Mesenchymal stem cell (in vitro differentiated cells and primary cell): ENCODE data around the gene CPNE4.

ENCODE experiments used
- DNase-seq: peaks from one replicate; pipeline ENCODE4 v3.0.0-alpha.2; 2013
- H2AFZ ChIP-seq: one replicate; pipeline ENCODE4 v1.6.1; 2013; ENCODE audit warnings: low read depth, mild to moderate bottlenecking, control low read depth, inconsistent platforms, low read length, moderate library complexity
- H2AK5ac ChIP-seq: 2 replicates; pipeline ENCODE4 v1.6.1; 2013; ENCODE audit warnings: low read length, moderate library complexity, mild to moderate bottlenecking, inconsistent platforms; ENCODE audit not compliant: severe bottlenecking
- H2BK120ac ChIP-seq: one replicate; pipeline ENCODE4 v1.6.1; 2013; ENCODE audit warnings: low read depth, mild to moderate bottlenecking, inconsistent platforms, low read length, moderate library complexity
- H2BK12ac ChIP-seq, 2 experiments: one replicate each; pipeline ENCODE4 v1.6.1; 2013; ENCODE audit warnings: inconsistent platforms in 2 of 2, low read length in 2 of 2, mild to moderate bottlenecking in 2 of 2, moderate library complexity in 2 of 2, control low read depth in 1 of 2
- H2BK15ac ChIP-seq: one replicate; pipeline ENCODE4 v1.6.1; 2013; ENCODE audit warnings: mild to moderate bottlenecking, low read depth, inconsistent platforms; ENCODE audit not compliant: poor library complexity, severe bottlenecking
- H2BK5ac ChIP-seq: 2 replicates; pipeline ENCODE4 v1.6.1; 2013; ENCODE audit warnings: low read depth, mild to moderate bottlenecking, low read length, control low read depth, inconsistent platforms; ENCODE audit not compliant: poor library complexity, severe bottlenecking
- H3K14ac ChIP-seq, 2 experiments: one replicate each; pipeline ENCODE4 v1.6.1; 2013; ENCODE audit warnings: inconsistent platforms in 2 of 2, low read length in 2 of 2, control low read depth in 1 of 2, mild to moderate bottlenecking in 1 of 2, moderate library complexity in 1 of 2
- H3K18ac ChIP-seq, 2 experiments: one replicate each; pipeline ENCODE4 v1.6.1; 2013; ENCODE audit warnings: inconsistent platforms in 2 of 2, low read length in 2 of 2, control low read depth in 1 of 2, low read depth in 1 of 2, mild to moderate bottlenecking in 1 of 2
- H3K23ac ChIP-seq, 2 experiments: one replicate each; pipeline ENCODE4 v1.6.1; 2013; ENCODE audit warnings: inconsistent platforms in 2 of 2, low read length in 2 of 2, mild to moderate bottlenecking in 2 of 2, moderate library complexity in 2 of 2, control low read depth in 1 of 2
- H3K27ac ChIP-seq: 2 replicates; pipeline ENCODE4 v1.5.1; 2013; ENCODE audit warnings: mild to moderate bottlenecking, moderate library complexity, low read length, control low read depth, inconsistent platforms; ENCODE audit not compliant: poor library complexity, severe bottlenecking
- H3K27me3 ChIP-seq, 2 experiments: 2 replicates each; pipeline versions ENCODE4 v1.6.1 to v1.7.0; 2013; ENCODE audit warnings: low read length in 2 of 2, mild to moderate bottlenecking in 2 of 2, moderate library complexity in 2 of 2, control low read depth in 1 of 2, inconsistent platforms in 1 of 2; ENCODE audit not compliant: control insufficient read depth in 1 of 2, insufficient read depth in 1 of 2
- H3K36me3 ChIP-seq, 2 experiments: 2 replicates each; pipeline versions ENCODE4 v1.6.1 to v1.7.0; 2013; ENCODE audit warnings: low read length in 2 of 2, control low read depth in 1 of 2, inconsistent platforms in 1 of 2, low read depth in 1 of 2, mild to moderate bottlenecking in 1 of 2; ENCODE audit not compliant: insufficient read depth in 2 of 2, control insufficient read depth in 1 of 2
- H3K4ac ChIP-seq, 2 experiments: one replicate each; pipeline ENCODE4 v1.6.1; 2013; ENCODE audit warnings: inconsistent platforms in 2 of 2, low read length in 2 of 2, mild to moderate bottlenecking in 2 of 2, moderate library complexity in 2 of 2, control low read depth in 1 of 2, low read depth in 1 of 2
- H3K4me1 ChIP-seq: 2 replicates; pipeline ENCODE4 v1.6.1; 2013; ENCODE audit warnings: low read depth, low read length, control low read depth; ENCODE audit not compliant: control insufficient read depth, insufficient read depth
- H3K4me2 ChIP-seq: 2 replicates; pipeline ENCODE4 v1.6.1; 2013; ENCODE audit warnings: low read length, mild to moderate bottlenecking, inconsistent platforms; ENCODE audit not compliant: poor library complexity, severe bottlenecking
- H3K4me3 ChIP-seq, 2 experiments: 2 replicates each; pipeline versions ENCODE4 v1.5.1 to v1.7.0; 2013; ENCODE audit warnings: low read length in 2 of 2, mild to moderate bottlenecking in 2 of 2, control low read depth in 1 of 2, low read depth in 1 of 2; ENCODE audit not compliant: insufficient read depth in 1 of 2
- H3K79me1 ChIP-seq: replicated peaks from 2 replicates; pipeline ENCODE4 v1.6.1; 2013; ENCODE audit warnings: mild to moderate bottlenecking, control low read depth, low read length, inconsistent platforms; ENCODE audit not compliant: poor library complexity, severe bottlenecking
- H3K9ac ChIP-seq: 2 replicates; pipeline ENCODE4 v1.7.0; 2013; ENCODE audit warnings: mild to moderate bottlenecking, low read length, moderate library complexity
- H3K9me3 ChIP-seq: 2 replicates; pipeline ENCODE4 v1.7.0; 2013; ENCODE audit warnings: mild to moderate bottlenecking, low read length; ENCODE audit not compliant: control insufficient read depth
- H4K8ac ChIP-seq: one replicate; pipeline ENCODE4 v1.6.1; 2013; ENCODE audit warnings: inconsistent platforms, mild to moderate bottlenecking, low read length, moderate library complexity
- H4K91ac ChIP-seq: one replicate; pipeline ENCODE4 v1.6.1; 2013; ENCODE audit warnings: mild to moderate bottlenecking, low read length, inconsistent platforms
- WGBS: methylation state at CpG from one replicate; pipeline ENCODE4 v1.1.7; 2013; ENCODE audit warnings: mixed read lengths; 5-methylcytosine and 5-hydroxymethylcytosine counted together

The CPNE4 gene

GRCh38 chr3:131608296-131608695 is 426.5 kb downstream of the CPNE4 start:
- no peak overlapping the region for H3K9ac ChIP-seq
- H3K4ac ChIP-seq, result no peak overlapping the region
- H4K8ac ChIP-seq, result no peak overlapping the region
- no peak overlapping the region for H2BK15ac ChIP-seq
- no peaks in the 10 kb centered on the region for H3K9me3 ChIP-seq
- no peak overlapping the region for H3K4me2 ChIP-seq
- H3K27me3 ChIP-seq, result no peaks in the 10 kb centered on the region
- no peak overlapping the region for H3K18ac ChIP-seq
- H2BK5ac ChIP-seq, result no peak overlapping the region
- no peaks in the 10 kb centered on the region for H3K36me3 ChIP-seq
- no peak overlapping the region for H2BK12ac ChIP-seq
- no peak overlapping the region for H3K14ac ChIP-seq
- no peak overlapping the region for H3K4me3 ChIP-seq
- H3K79me1 ChIP-seq, result no peaks in the 10 kb centered on the region
- 78% methylated on average over 1 of the region's 1 CpG for WGBS
- H4K91ac ChIP-seq, result no peak overlapping the region
- DNase-seq, result no peak
- no peak overlapping the region for H2AK5ac ChIP-seq
- H3K27ac ChIP-seq, result no peak overlapping the region
- H2BK120ac ChIP-seq, result no peak overlapping the region
- no peaks in the 10 kb centered on the region for H3K4me1 ChIP-seq
- no peak overlapping the region for H2AFZ ChIP-seq
- H3K23ac ChIP-seq, result no peak overlapping the region

- Histone ChIP-seq H3K18ac (no peak overlapping the region), H2AK5ac (no peak overlapping the region), H3K4ac (no peak overlapping the region), H3K4me3 (no peak overlapping the region), H3K27ac (no peak overlapping the region), H2BK15ac (no peak overlapping the region), H4K8ac (no peak overlapping the region), H3K27me3 (peaks cover 0 to 9% of the 10 kb centered on the region in 2 experiments), H2BK12ac (no peak overlapping the region), H3K79me1 (no peaks in the 10 kb centered on the region), H3K23ac (no peak overlapping the region), H3K4me2 (no peak overlapping the region), H2BK5ac (no peak overlapping the region), H3K36me3 (no peaks in the 10 kb centered on the region), H4K91ac (no peak overlapping the region), H3K9ac (no peak overlapping the region), H3K4me1 (no peaks in the 10 kb centered on the region), H2AFZ (no peak overlapping the region), H3K14ac (no peak overlapping the region), H2BK120ac (no peak overlapping the region), H3K9me3 (no peaks in the 10 kb centered on the region)
- DNase-seq, result no peak
- WGBS, result 79% methylated on average over 2 of the region's 2 CpGs
Measured at GRCh38 chr3:131605916-131606315, 428.9 kb downstream of the CPNE4 start.

GRCh38 chr3:131602011-131602779 is 432.6 kb downstream of the CPNE4 start:
- Histone ChIP-seq H3K79me1 (no peaks in the 10 kb centered on the region), H2BK120ac (no peak overlapping the region), H2AFZ (no peak overlapping the region), H3K14ac (no peak overlapping the region), H3K27me3 (peaks cover 3 to 9% of the 10 kb centered on the region in 2 experiments), H2AK5ac (no peak overlapping the region), H3K9me3 (no peaks in the 10 kb centered on the region), H2BK5ac (no peak overlapping the region), H3K36me3 (no peaks in the 10 kb centered on the region), H4K91ac (no peak overlapping the region), H3K4me3 (no peak overlapping the region), H3K23ac (no peak overlapping the region), H3K18ac (no peak overlapping the region), H4K8ac (no peak overlapping the region), H3K4me2 (no peak overlapping the region), H3K4me1 (no peaks in the 10 kb centered on the region), H2BK15ac (no peak overlapping the region), H3K9ac (no peak overlapping the region), H3K4ac (no peak overlapping the region), H3K27ac (no peak overlapping the region), H2BK12ac (no peak overlapping the region)
- DNase-seq, result no peak

- Histone ChIP-seq H3K9me3 (no peaks in the 10 kb centered on the region), H4K91ac (no peak overlapping the region), H3K4me1 (no peaks in the 10 kb centered on the region), H3K27me3 (peaks cover 3 to 9% of the 10 kb centered on the region in 2 experiments), H3K23ac (no peak overlapping the region), H3K4me2 (no peak overlapping the region), H3K79me1 (no peaks in the 10 kb centered on the region), H2BK12ac (no peak overlapping the region), H3K18ac (no peak overlapping the region), H2BK120ac (no peak overlapping the region), H3K9ac (no peak overlapping the region), H2AFZ (no peak overlapping the region), H2BK15ac (no peak overlapping the region), H3K36me3 (no peaks in the 10 kb centered on the region), H3K4ac (no peak overlapping the region), H2BK5ac (no peak overlapping the region), H3K27ac (no peak overlapping the region), H4K8ac (no peak overlapping the region), H3K4me3 (no peak overlapping the region), H3K14ac (no peak overlapping the region), H2AK5ac (no peak overlapping the region)
- DNase-seq, result no peak
- 60% methylated on average over 1 of the region's 1 CpG for WGBS
Measured at GRCh38 chr3:131597816-131598215, 437.0 kb downstream of the CPNE4 start.
